ES-I3 (cell line): Measurements from ENCODE around the gene HCN3.

ENCODE experiments used
- H3K36me3 ChIP-seq: 2 replicates; pipeline ENCODE4 v1.6.1; 2013; ENCODE audit warnings: mild to moderate bottlenecking, low read length, control low read depth, moderate library complexity; ENCODE audit not compliant: insufficient read depth
- H3K4me1 ChIP-seq: 2 replicates; pipeline ENCODE4 v1.6.1; 2013; ENCODE audit warnings: mild to moderate bottlenecking, control low read depth, low read length; ENCODE audit not compliant: insufficient read depth
- H3K9ac ChIP-seq: 2 replicates; pipeline ENCODE4 v1.6.1; 2013; ENCODE audit warnings: low read depth, mild to moderate bottlenecking, low read length, moderate library complexity
- H3K9me3 ChIP-seq: 2 replicates; pipeline ENCODE4 v1.6.1; 2013; ENCODE audit warnings: mild to moderate bottlenecking, low read length, moderate library complexity; ENCODE audit not compliant: control insufficient read depth, insufficient read depth

HCN3 gene

GRCh38 chr1:155261852-155262673 is 15.2 kb upstream of the HCN3 start, which contains the start of gene SCAMP3:
Gene SCAMP3 (minus strand): TSS chr1:155262360. CDS start chr1:155262151, 209 bp downstream.
- H3K9me3 ChIP-seq = no peaks in the 10 kb centered on the region
- peaks cover 29% of the 10 kb centered on the region for H3K36me3 ChIP-seq
- peaks cover 6% of the 10 kb centered on the region; the same call in 1 of the 2 replicates for H3K4me1 ChIP-seq
- peak within 1 kb of the TSS; percentile 66 for H3K9ac ChIP-seq

GRCh38 chr1:155263067-155263466 is 14.2 kb upstream of the HCN3 start:
- Histone ChIP-seq H3K4me1 (peaks cover 6% of the 10 kb centered on the region; the same call in 1 of the 2 replicates), H3K9ac (no peak overlapping the region), H3K36me3 (peaks cover 37% of the 10 kb centered on the region), H3K9me3 (no peaks in the 10 kb centered on the region)

GRCh38 chr1:155266553-155266952 is 10.7 kb upstream of the HCN3 start:
- Histone ChIP-seq H3K36me3 (peaks cover 59% of the 10 kb centered on the region), H3K4me1 (no peaks in the 10 kb centered on the region; the same call in 1 of the 2 replicates), H3K9ac (no peak overlapping the region), H3K9me3 (no peaks in the 10 kb centered on the region)

- Histone ChIP-seq H3K9ac (no peak overlapping the region), H3K4me1 (no peaks in the 10 kb centered on the region), H3K9me3 (no peaks in the 10 kb centered on the region), H3K36me3 (peaks cover 62% of the 10 kb centered on the region)
These were observed 9.9 kb upstream of the HCN3 start for GRCh38 chr1:155267373-155267772.

GRCh38 chr1:155268630-155269029 is 8.6 kb upstream of the HCN3 start:
- Histone ChIP-seq H3K9ac (no peak overlapping the region), H3K9me3 (no peaks in the 10 kb centered on the region), H3K4me1 (no peaks in the 10 kb centered on the region), H3K36me3 (peaks cover 61% of the 10 kb centered on the region)

- Histone ChIP-seq H3K9ac (no peak overlapping the region), H3K36me3 (peaks cover 53% of the 10 kb centered on the region), H3K9me3 (no peaks in the 10 kb centered on the region), H3K4me1 (no peaks in the 10 kb centered on the region)
These were observed 7.9 kb upstream of the HCN3 start for GRCh38 chr1:155269381-155269780.

- H3K36me3 ChIP-seq = peaks cover 29% of the 10 kb centered on the region
- H3K9ac ChIP-seq = peak overlapping the region; percentile 52
- no peaks in the 10 kb centered on the region for H3K4me1 ChIP-seq
- no peaks in the 10 kb centered on the region for H3K9me3 ChIP-seq
These were observed 4.6 kb upstream of the HCN3 start for GRCh38 chr1:155272466-155273342.

GRCh38 chr1:155273343-155274245 is 3.7 kb upstream of the HCN3 start, which contains the start of gene CLK2:
Gene CLK2 (minus strand): TSS chr1:155273504. CDS start chr1:155270977, 2,527 bp downstream.
- peak within 1 kb of the TSS; percentile 52 for H3K9ac ChIP-seq
- peaks cover 1% of the 10 kb centered on the region for H3K4me1 ChIP-seq
- H3K36me3 ChIP-seq = peaks cover 20% of the 10 kb centered on the region
- no peaks in the 10 kb centered on the region for H3K9me3 ChIP-seq

- H3K36me3 ChIP-seq = no peaks in the 10 kb centered on the region
- peaks cover 11% of the 10 kb centered on the region for H3K4me1 ChIP-seq
- H3K9me3 ChIP-seq = no peaks in the 10 kb centered on the region
- peak overlapping the region; percentile 74; the same call in 1 of the 2 replicates for H3K9ac ChIP-seq
These were observed 832 bp downstream of the HCN3 start for GRCh38 chr1:155277902-155278688.

- no peak overlapping the region for H3K9ac ChIP-seq
- H3K4me1 ChIP-seq = peaks cover 11% of the 10 kb centered on the region
- H3K9me3 ChIP-seq = no peaks in the 10 kb centered on the region
- H3K36me3 ChIP-seq = no peaks in the 10 kb centered on the region
These were observed 1.5 kb downstream of the HCN3 start for GRCh38 chr1:155278689-155279160.

- Histone ChIP-seq H3K9me3 (no peaks in the 10 kb centered on the region), H3K9ac (no peak overlapping the region), H3K4me1 (peaks cover 11% of the 10 kb centered on the region), H3K36me3 (no peaks in the 10 kb centered on the region)
These were observed 2.0 kb downstream of the HCN3 start for GRCh38 chr1:155279268-155279667.

- peaks cover 11% of the 10 kb centered on the region for H3K4me1 ChIP-seq
- no peaks in the 10 kb centered on the region for H3K36me3 ChIP-seq
- no peak overlapping the region for H3K9ac ChIP-seq
- no peaks in the 10 kb centered on the region for H3K9me3 ChIP-seq
These were observed 5.3 kb downstream of the HCN3 start for GRCh38 chr1:155282488-155283091.

GRCh38 chr1:155284476-155284875 is 7.2 kb downstream of the HCN3 start:
- Histone ChIP-seq H3K9ac (no peak overlapping the region), H3K4me1 (peaks cover under 1% of the 10 kb centered on the region), H3K9me3 (no peaks in the 10 kb centered on the region), H3K36me3 (no peaks in the 10 kb centered on the region)
